GM12873 (cell line): ENCODE measurements around the gene UTS2B.

ENCODE experiments used
- CTCF ChIP-seq: IDR thresholded peaks from 2 replicates; pipeline ENCODE4 v1.5.1; 2012; ENCODE audit warnings: low read depth, mild to moderate bottlenecking, moderate library complexity, low read length, control low read depth; ENCODE audit not compliant: insufficient read depth; ENCODE audit errors: missing control alignments

Gene UTS2B

GRCh38 chr3:191269289-191270085, 60.8 kb downstream of the UTS2B start:
- TF ChIP-seq CTCF, result no peak

- TF ChIP-seq CTCF, result no peak
Measured at GRCh38 chr3:191268737-191269136, 61.6 kb downstream of the UTS2B start.

- no peak for TF ChIP-seq CTCF
Measured at GRCh38 chr3:191263850-191264249, 66.5 kb downstream of the UTS2B start.

- no peak for TF ChIP-seq CTCF
Measured at GRCh38 chr3:191263365-191263764, 67.0 kb downstream of the UTS2B start.

- TF ChIP-seq CTCF, result no peak
Measured at GRCh38 chr3:191262650-191263049, 67.7 kb downstream of the UTS2B start.

- TF ChIP-seq CTCF, result no peak
Measured at GRCh38 chr3:191261304-191261638, 69.1 kb downstream of the UTS2B start.

- no peak for TF ChIP-seq CTCF
Measured at GRCh38 chr3:191260431-191261303, 69.7 kb downstream of the UTS2B start.
